Measurements from ENCODE around the gene UBQLN4. TPM values are rescaled to one million over a fixed set of nuclear protein-coding genes. Genes with fewer than 3 reads are reported as not detected.

UBQLN4 gene
- polyA plus RNA-seq (2013, experiment 1 of 2; ENCODE audit: insufficient read length) = 42.5 TPM
- 24.9 TPM for polyA plus RNA-seq (2013, experiment 2 of 2; ENCODE audit: insufficient read length)

DNA sequence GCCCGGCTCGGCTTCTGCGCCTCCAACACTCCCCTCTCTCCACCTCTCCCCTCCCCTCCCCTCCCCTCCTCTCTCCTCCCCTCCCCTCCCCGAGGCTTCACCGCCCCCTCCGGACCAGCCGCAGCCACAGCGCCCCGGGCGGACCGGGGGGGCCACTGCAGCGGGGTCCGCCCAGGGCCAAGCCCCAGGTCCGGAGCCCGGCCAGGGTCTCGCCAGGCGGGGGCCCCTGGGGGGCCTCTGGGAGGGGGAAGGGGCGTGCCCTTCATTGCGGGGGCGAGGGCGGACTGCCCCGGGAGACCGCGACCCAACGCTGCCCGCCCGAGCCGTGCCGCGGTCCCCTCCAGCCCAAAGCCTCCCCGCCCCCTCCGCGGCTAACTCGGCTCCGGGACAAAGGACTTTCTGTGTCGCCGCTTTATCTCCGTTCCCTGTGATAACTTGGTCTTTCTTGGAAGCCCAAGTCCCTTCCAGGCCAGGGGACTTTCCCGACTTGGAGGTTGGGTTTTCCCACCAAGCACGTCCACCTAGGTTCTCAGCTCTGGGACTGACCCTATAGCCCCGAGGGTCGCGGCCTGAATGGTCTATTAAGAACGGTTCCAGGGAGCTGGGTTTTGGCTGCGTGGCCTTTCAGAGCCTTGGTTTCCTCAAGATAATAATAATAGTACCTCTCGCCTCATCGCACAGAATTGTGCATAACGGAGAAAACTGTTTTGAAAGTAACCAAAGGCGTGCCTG is at the start of gene UBQLN4:
Gene UBQLN4 (minus strand): TSS at position 31 of the 732 bp plus-strand sequence. CDS start 97 bp downstream, outside the sequence.
- DNase-seq = peak; percentile 88

DNA sequence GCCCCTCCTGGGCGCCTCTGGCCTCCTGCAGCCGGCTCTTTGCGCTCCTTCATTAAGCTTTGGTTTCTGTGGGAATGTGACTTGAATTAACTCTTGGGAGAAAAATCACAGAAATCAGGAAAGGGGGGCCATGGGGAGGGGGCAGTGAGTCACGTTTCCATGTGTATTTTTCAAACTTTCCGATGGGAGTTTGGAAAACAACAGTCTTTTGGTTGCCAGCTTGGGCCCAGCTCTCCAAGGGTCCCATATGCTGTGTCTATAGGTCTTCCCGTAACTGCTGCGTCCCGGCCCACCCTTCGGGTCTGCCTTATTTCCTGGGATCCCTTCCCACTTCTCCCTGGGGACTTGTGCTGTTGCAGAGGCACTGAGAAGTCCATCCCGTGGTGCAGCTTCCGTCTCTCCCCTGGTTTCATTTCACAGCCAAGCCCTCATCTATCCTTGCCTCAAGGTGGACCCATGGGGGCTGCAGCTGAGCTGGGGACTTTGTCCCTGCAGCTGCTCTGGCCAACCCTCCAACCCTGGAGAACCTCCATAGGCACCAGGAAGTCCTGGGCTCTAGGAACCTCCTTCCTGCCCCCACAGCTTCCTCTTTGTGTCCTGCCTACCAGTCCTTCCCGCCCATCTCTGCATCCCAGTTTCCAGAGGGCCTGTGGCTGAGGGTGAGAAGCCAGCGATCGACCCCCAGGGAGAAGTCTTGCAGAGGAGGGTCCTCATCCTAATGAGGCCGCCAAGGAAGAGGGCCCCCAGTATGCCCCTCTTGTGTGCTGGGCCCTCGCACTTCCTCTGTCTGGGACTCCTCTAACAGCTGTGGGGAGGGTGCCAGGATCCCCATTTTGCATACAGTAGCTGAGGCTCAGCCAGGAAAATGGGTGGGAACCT is 49.3 kb upstream of the UBQLN4 start:
- DNase-seq = peak; percentile 74

DNA sequence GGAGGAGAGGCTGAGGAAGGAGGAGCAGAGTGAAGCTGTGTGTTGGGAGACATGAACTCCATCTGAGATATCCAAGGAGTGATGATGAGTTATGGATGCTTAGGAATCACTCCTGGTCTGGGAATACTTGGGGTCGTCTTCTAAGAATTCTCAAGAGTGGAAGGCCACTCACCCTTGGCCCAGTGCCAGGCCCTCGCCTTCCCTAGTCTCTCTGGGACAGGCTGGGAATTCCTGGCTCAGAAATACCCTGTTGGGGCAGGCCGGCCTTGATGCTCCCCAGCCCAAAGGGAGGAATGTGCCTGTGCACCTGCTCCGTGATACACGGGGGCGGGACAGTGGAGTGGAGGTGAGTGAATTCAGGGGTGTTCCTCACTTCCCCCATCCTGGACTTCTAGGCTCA is 48.3 kb upstream of the UBQLN4 start:
- no peak for DNase-seq

- no peak for DNase-seq
Measured at GRCh38 chr1:156100205-156100995, 46.8 kb upstream of the UBQLN4 start.

DNA sequence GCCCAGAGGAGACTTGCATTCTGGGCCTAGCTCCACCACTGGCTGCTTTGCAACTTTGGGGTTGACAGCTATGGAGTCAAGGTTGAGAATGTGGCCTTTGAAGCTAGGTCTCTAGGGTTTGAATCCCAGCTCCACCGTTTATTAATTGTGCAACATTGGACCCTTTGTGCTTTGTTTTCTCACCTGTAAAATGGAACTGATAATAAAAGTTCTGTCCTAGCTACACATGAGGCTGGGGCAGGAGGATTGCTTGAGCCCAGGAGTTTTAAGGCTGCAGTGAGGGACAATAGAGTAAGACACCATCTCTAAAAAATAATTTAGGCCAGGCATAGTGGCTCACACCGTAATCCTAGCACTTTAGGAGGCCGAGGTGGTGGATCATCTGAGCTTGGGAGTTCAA is 45.7 kb upstream of the UBQLN4 start:
- DNase-seq = no peak

DNA sequence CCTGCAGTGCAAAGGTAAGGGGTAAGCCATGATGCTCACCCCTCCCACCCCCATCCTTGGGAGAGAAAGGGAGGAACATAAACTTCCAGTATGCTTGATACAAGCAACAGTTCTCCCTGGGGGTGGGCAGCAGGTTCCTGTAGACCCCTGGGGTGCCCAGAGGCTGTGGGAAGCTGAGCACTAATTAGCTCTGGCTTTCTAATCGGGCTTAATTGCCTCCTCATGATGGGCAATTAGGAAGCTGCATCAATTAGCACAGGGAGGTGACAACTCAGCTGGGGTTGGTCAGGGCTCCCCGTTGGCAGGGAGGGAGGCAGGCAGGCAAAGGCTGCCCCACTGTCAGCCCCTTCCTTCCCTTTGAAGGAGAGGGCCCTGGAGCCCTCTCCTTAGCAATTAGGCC is 45.2 kb upstream of the UBQLN4 start:
- DNase-seq = no peak

- DNase-seq = no peak
Measured at GRCh38 chr1:156097499-156098178, 44.0 kb upstream of the UBQLN4 start.

- peak; percentile 94 for DNase-seq
Measured at GRCh38 chr1:156096640-156097391, 43.2 kb upstream of the UBQLN4 start.

- no peak for DNase-seq
Measured at GRCh38 chr1:156095906-156096508, 42.4 kb upstream of the UBQLN4 start.

DNA sequence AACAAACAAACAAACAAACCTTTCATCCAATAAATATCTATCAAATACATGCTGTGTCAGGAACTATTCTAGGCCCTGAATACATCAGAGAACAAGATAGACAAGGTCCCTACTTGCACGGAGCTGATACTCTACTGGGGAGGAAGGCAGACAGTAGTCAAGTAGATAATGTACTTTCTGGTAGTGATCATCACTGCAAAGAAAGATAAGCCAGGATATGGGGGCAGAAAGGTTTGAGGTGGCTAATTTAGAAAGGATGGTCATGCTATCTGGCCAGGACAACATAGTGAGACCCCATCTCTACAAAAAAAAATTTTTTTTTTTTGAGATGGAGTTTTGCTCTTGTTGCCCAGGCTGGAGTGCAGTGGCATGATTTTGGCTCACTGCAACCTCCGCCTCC is 38.0 kb upstream of the UBQLN4 start:
- no peak for DNase-seq

GRCh38 chr1:156090840-156091188 is 37.2 kb upstream of the UBQLN4 start:
- DNase-seq = peak; percentile 69

DNA sequence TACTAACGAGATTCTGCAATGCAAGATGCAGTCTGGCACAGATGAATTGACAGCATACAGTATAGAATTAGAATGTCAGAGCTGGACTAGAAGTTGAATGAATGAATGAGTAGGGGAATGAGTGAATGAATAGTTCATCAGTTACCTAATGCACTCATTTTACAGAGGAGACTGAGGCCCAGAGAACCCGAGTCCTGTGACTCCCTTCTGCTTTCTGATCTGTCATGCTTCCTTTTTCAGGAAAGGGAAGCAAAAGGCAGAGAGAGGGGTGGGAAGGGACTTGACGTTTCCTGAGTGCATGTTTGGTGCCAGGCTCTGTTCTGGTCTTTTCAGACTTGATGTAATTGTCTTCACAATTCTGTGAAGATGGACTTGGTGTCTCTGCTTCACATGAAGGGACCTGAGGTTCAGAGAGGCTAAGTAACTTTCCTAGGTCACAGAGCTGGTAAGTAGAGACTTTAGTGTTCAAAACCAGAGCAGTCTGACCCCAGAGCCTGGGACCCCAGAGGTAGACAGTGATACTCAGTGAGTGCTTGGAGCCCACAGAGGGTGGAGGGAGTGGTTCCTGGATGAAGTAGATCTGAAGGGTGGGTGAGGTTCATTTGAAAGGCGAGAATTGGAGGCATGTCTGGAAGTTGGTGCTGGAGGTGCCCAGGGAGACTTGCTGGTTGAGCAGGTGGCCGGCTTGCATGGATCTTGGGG is 36.7 kb upstream of the UBQLN4 start:
- no peak for DNase-seq

DNA sequence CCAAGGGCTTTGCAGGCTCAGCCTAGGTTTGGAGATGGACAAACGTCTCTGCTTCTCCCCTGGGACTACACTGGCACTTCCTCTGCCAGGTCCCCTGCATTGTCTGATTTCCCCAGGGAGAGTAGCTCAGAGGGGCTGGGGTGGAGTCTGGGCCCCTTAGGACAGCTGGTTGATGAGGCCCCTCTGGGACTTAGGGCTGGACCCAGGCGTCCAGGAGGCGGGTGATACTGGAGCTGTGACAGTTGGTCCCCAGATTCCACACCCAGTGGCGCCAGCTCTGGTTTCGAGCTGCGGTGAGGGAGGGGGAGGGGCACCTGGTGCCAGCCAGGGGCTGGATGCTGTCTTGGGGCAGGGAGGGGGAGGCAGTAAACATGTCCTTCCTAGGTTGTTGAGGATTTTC is 36.1 kb upstream of the UBQLN4 start:
- no peak for DNase-seq

- no peak for DNase-seq
Measured at GRCh38 chr1:156086256-156086662, 32.7 kb upstream of the UBQLN4 start.

DNA sequence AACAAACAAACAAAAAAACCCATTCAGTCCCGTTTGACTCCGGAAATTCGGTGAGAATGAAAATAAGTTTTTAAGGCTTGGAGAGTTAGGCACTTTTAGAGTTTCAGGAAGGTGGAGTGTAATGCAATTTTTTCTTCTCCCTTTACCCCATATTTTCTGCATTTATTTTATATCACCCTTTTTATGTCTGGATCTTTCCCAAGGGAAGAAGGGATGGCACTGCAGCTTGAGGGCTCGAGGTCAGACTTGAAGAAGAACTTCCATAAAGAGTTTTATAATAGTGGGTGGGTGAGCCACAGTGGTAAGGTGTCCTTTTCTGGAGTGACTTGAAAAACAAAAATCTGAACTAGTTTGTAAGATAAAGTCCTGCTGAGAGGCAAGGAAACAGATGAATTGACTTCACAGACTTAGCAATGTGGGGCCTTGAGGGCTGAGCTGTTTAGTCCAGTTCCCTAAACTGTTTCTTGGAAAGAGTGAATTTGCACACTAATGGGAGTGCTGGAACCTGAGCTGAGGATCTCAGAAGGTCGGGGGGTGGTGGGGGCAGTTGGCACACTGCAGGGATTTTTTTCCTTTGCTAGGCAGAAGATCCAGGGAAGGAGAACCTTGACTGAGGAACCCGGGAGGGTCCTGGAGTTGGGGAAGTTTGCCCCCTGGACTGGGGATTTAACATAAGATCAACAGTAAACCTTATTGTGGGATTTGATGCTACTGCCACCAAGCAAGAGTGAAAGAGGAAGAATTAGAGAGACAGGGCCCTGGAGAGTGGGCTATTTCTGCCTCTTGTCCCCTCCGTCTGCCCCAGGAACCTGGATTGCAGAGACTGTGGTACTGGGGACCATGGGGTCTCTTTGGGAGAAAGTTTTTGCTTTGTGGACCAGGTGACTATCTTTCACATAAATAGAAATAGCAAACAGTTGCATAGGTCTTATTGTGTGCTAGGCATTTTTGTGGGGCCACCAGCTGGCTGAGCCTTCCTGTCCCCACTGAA is 30.5 kb upstream of the UBQLN4 start:
- DNase-seq = no peak

DNA sequence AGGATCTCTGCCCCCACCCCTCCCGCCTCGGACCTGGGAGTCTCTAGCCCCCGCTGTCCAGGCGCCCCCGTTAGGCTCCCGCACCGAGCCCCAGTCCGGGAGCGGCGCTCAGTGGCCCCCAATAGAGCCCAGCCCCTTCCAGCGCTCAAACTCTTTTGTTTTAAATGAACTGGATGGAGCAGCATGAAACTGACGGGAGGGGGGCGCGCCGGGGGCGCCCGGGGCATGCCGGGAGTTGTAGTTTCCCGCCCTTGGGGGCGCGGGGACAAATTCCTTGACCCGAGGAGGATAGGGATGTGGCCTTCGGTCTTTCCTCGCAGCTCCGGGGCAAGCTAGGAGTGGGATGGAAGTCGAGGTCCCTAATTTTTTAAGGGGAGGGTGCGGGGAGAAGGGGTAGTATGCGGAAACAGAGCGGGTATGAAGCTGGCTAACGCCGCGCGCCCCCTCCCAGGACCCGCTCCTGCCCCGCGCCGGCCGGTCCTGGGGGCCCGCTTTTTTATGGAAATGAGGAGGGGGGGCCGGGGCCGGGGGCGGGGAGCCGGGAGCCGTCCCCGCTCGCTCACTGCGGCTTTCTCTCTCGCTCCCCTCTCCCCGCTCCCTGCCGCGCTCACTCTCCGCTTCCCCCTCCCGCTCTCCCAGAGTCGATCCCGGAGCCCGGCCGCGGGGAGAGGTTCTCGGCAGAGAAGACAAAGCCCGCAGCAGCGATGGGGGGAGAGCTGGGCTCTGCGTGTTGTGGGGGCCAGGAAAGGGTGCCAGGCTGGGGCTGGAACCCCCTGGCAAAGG is 28.9 kb upstream of the UBQLN4 start, which contains the start of gene MEX3A:
Gene MEX3A (minus strand): TSS at position 157 of the 783 bp plus-strand sequence. CDS start 467 bp downstream, outside the sequence.
- peak; percentile 80 for DNase-seq

DNA sequence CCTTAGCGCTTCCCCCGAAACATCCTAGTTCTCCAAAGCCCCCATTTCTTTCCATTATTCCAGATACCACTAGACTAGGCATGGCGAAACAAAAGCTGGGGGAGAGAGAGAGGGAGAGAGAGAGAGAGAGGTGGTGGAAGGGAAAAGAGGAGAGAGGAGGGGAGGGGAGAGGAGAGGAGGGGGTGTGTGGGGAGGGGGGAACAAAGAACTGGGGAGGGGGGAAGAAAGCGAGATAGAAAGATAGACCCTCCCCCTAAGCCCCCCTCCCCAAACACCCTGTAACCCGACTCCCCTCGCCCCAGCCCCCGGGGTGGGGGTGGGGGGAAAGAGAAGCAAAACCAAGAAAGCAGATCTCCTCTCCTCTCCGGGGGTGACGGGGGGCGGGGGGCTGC is 28.3 kb upstream of the UBQLN4 start:
- no peak for DNase-seq

Data from fibroblast of skin of back (primary cell).